HCT116 (cell line): Measurements from ENCODE around the gene SCRN2.

ENCODE experiments used
- CTCF ChIP-seq, 3 experiments: fragments of 200-600 bp in 1 of 3; sonication (generic) in 1 of 3; IDR thresholded peaks in 2 of 3; conservative IDR thresholded peaks in 1 of 3; 2 replicates each; pipeline ENCODE4 v1.5.1; 2012 to 2017; ENCODE audit warnings: low read depth in 2 of 3, low read length in 2 of 3, antibody characterized with exemption in 1 of 3, borderline replicate concordance in 1 of 3, control low read depth in 1 of 3, mild to moderate bottlenecking in 1 of 3, mixed read lengths in 1 of 3, mixed run types in 1 of 3, moderate library complexity in 1 of 3; ENCODE audit not compliant: insufficient read depth in 1 of 3
- EGR1 ChIP-seq: IDR thresholded peaks from 2 replicates; pipeline ENCODE4 v1.6.1; 2012; ENCODE audit warnings: low read depth
- EZH2 ChIP-seq: fragments of 200-600 bp; sonication (generic); IDR thresholded peaks from 2 replicates; pipeline ENCODE4 v1.6.1; 2017; ENCODE audit warnings: antibody characterized with exemption, mixed run types
- POLR2AphosphoS5 ChIP-seq: IDR thresholded peaks from 2 replicates; pipeline ENCODE4 v1.6.1; 2011; ENCODE audit warnings: mild to moderate bottlenecking, low read depth, low read length, moderate library complexity
- RAD21 ChIP-seq: IDR thresholded peaks from 2 replicates; pipeline ENCODE4 v1.6.1; 2012; ENCODE audit warnings: low read depth, mild to moderate bottlenecking
- SIN3A ChIP-seq: IDR thresholded peaks from 2 replicates; pipeline ENCODE4 v1.6.1; 2012; ENCODE audit warnings: low read depth

GRCh38 chr17:47816111-47816735, 24.9 kb downstream of the SCRN2 start:
- TF ChIP-seq CTCF (IDR thresholded peaks at IDR 0.05 in 2 of 3, conservative IDR thresholded peaks at IDR 0.05 in 1 of 3; ENCODE audit: borderline replicate concordance in 1 of 3, insufficient read depth in 1 of 3, low read depth in 2 of 3, low read length in 2 of 3) (no peak), EGR1 (no peak), EZH2 (no peak), SIN3A (no peak), RAD21 (no peak), POLR2AphosphoS5 (no peak)
